IMR-90 (cell line): Measurements from ENCODE around the gene PCGF3. TPM values are rescaled to one million over a fixed set of nuclear protein-coding genes. Genes with fewer than 3 reads are reported as not detected.

Experiments
- ATAC-seq: fragments of 200-7000 bp; cut with Tn5 transposase; 2 replicates; pipeline ENCODE4 v1.9.1; 2020; ENCODE audit warnings: low read depth, mild to moderate bottlenecking, moderate library complexity
- BruUV-seq: library from RNA; stranded (reverse); fragments of 400-500 nt; replicated peaks from 2 replicates; lab custom pipeline; 2021; lab: Mats Ljungman, UMichigan
- CTCF ChIA-PET: fragments of 300-600 bp; formaldehyde crosslinking; extraction: SDS; loops from one replicate; lab custom pipeline; 2021; ENCODE audit warnings: antibody characterized with exemption; lab: Yijun Ruan, JAX
- POLR2A ChIA-PET: fragments of 300-600 bp; sonication (Branson Sonifier 250); formaldehyde crosslinking; loops from one replicate; lab custom pipeline; 2022; ENCODE audit warnings: antibody characterized with exemption; ENCODE audit not compliant: unreplicated experiment; lab: Charles Lee
- DNase-seq: peaks from one replicate; pipeline ENCODE4 v3.0.0; 2013
- H2AFZ ChIP-seq: replicated peaks from 2 replicates; pipeline ENCODE3; 2013; ENCODE audit warnings: low read length, mild to moderate bottlenecking; ENCODE audit not compliant: poor library complexity
- H2AK5ac ChIP-seq: 2 replicates; pipeline ENCODE4 v1.6.1; 2013; ENCODE audit warnings: low read depth, low read length, inconsistent platforms
- H2AK9ac ChIP-seq: replicated peaks from 2 replicates; pipeline ENCODE3; 2013; ENCODE audit warnings: mild to moderate bottlenecking, low read depth, low read length, moderate library complexity; ENCODE audit not compliant: poor library complexity
- H2BK120ac ChIP-seq: 2 replicates; pipeline ENCODE4 v1.6.1; 2013; ENCODE audit warnings: low read depth, low read length, inconsistent platforms
- H2BK15ac ChIP-seq: 3 replicates; pipeline ENCODE4 v1.6.1; 2013; ENCODE audit warnings: low read depth, low read length, inconsistent platforms
- H2BK20ac ChIP-seq: 2 replicates; pipeline ENCODE4 v1.6.1; 2013; ENCODE audit warnings: low read depth, mild to moderate bottlenecking, inconsistent platforms, low read length, moderate library complexity
- H2BK5ac ChIP-seq: 2 replicates; pipeline ENCODE4 v1.6.1; 2013; ENCODE audit warnings: mild to moderate bottlenecking, low read depth, low read length, inconsistent platforms; ENCODE audit not compliant: poor library complexity, severe bottlenecking
- H3K14ac ChIP-seq: replicated peaks from 2 replicates; pipeline ENCODE4 v1.6.1; 2013; ENCODE audit warnings: low read depth, low read length, inconsistent platforms
- H3K18ac ChIP-seq: 2 replicates; pipeline ENCODE4 v1.6.1; 2013; ENCODE audit warnings: low read depth, low read length, control low read depth
- H3K23ac ChIP-seq: 2 replicates; pipeline ENCODE4 v1.6.1; 2013; ENCODE audit warnings: low read depth, low read length, inconsistent platforms
- H3K27ac ChIP-seq: 2 replicates; pipeline ENCODE4 v1.5.1; 2013; ENCODE audit warnings: mild to moderate bottlenecking, control low read depth, low read length; ENCODE audit not compliant: insufficient read depth
- H3K27me3 ChIP-seq: 2 replicates; pipeline ENCODE4 v1.6.1; 2013; ENCODE audit warnings: low read length; ENCODE audit not compliant: control insufficient read depth, insufficient read depth
- H3K36me3 ChIP-seq: 2 replicates; pipeline ENCODE4 v1.6.1; 2013; ENCODE audit warnings: low read length, mixed read lengths; ENCODE audit not compliant: control insufficient read depth, insufficient read depth
- H3K4ac ChIP-seq: 2 replicates; pipeline ENCODE4 v1.6.1; 2013; ENCODE audit warnings: low read depth, low read length, inconsistent platforms
- H3K4me1 ChIP-seq: 2 replicates; pipeline ENCODE4 v1.6.1; 2013; ENCODE audit warnings: low read length, mixed read lengths; ENCODE audit not compliant: control insufficient read depth, insufficient read depth
- H3K4me2 ChIP-seq: 2 replicates; pipeline ENCODE4 v1.6.1; 2013; ENCODE audit warnings: low read depth, mild to moderate bottlenecking, control low read depth, low read length, moderate library complexity
- H3K4me3 ChIP-seq: 2 replicates; pipeline ENCODE4 v1.5.1; 2013; ENCODE audit warnings: low read depth, mild to moderate bottlenecking, control low read depth, low read length, moderate library complexity; ENCODE audit not compliant: insufficient read depth
- H3K56ac ChIP-seq: 2 replicates; pipeline ENCODE4 v1.6.1; 2013; ENCODE audit warnings: low read length, inconsistent platforms; ENCODE audit not compliant: insufficient read depth; ENCODE audit errors: extremely low read depth
- H3K79me1 ChIP-seq, 2 experiments: 2 replicates each; pipeline ENCODE4 v1.6.1; 2013; ENCODE audit warnings: low read length in 2 of 2, inconsistent platforms in 1 of 2, low read depth in 1 of 2
- H3K9ac ChIP-seq: 2 replicates; pipeline ENCODE4 v1.6.1; 2013; ENCODE audit warnings: low read depth, low read length, control low read depth
- H3K9me1 ChIP-seq: 2 replicates; pipeline ENCODE4 v1.6.1; 2013; ENCODE audit warnings: low read length, inconsistent platforms; ENCODE audit not compliant: insufficient read depth
- H3K9me3 ChIP-seq: 2 replicates; pipeline ENCODE4 v1.6.1; 2013; ENCODE audit warnings: low read length; ENCODE audit not compliant: control insufficient read depth, insufficient read depth
- H4K20me1 ChIP-seq: 2 replicates; pipeline ENCODE4 v1.6.1; 2013; ENCODE audit warnings: low read length, inconsistent platforms; ENCODE audit not compliant: insufficient read depth
- H4K5ac ChIP-seq: 2 replicates; pipeline ENCODE4 v1.6.1; 2013; ENCODE audit warnings: mild to moderate bottlenecking, low read depth, low read length, control low read depth
- H4K8ac ChIP-seq, 2 experiments: 2 replicates each; pipeline ENCODE4 v1.6.1; 2013; ENCODE audit warnings: low read depth in 2 of 2, low read length in 2 of 2, control low read depth in 1 of 2, inconsistent platforms in 1 of 2
- H4K91ac ChIP-seq: 2 replicates; pipeline ENCODE4 v1.6.1; 2013; ENCODE audit warnings: low read depth, low read length, inconsistent platforms; ENCODE audit not compliant: insufficient read depth
- BHLHE40 ChIP-seq: fragments of 150-350 bp; IDR thresholded peaks from 2 replicates; pipeline ENCODE4 v1.6.1; 2016; ENCODE audit warnings: mild to moderate bottlenecking, low read depth, low read length
- CEBPB ChIP-seq: IDR thresholded peaks from 2 replicates; pipeline ENCODE4 v1.6.1; 2012; ENCODE audit warnings: low read depth, low read length, improper control_type of control experiment
- CHD1 ChIP-seq: IDR thresholded peaks from 2 replicates; pipeline ENCODE4 v1.6.1; 2012; ENCODE audit warnings: low read depth, low read length, improper control_type of control experiment
- CTCF ChIP-seq: conservative IDR thresholded peaks from 2 replicates; pipeline ENCODE4 v1.5.1; 2012; ENCODE audit warnings: mild to moderate bottlenecking, low read depth, low read length, improper control_type of control experiment
- ELK1 ChIP-seq: fragments of 150-350 bp; IDR thresholded peaks from 2 replicates; pipeline ENCODE4 v1.6.1; 2016; ENCODE audit warnings: low read depth, mild to moderate bottlenecking, low read length, moderate library complexity, borderline replicate concordance
- FOS ChIP-seq: fragments of 150-350 bp; IDR thresholded peaks from 2 replicates; pipeline ENCODE4 v1.6.1; 2016; ENCODE audit warnings: low read depth, low read length
- MAFK ChIP-seq: IDR thresholded peaks from 2 replicates; pipeline ENCODE4 v1.6.1; 2012; ENCODE audit warnings: low read depth, low read length, improper control_type of control experiment
- MAZ ChIP-seq: IDR thresholded peaks from 2 replicates; pipeline ENCODE4 v1.6.1; 2012; ENCODE audit warnings: low read depth, mild to moderate bottlenecking, low read length, improper control_type of control experiment, moderate library complexity, borderline replicate concordance
- MXI1 ChIP-seq: IDR thresholded peaks from 2 replicates; pipeline ENCODE4 v1.6.1; 2012; ENCODE audit warnings: low read depth, mild to moderate bottlenecking, low read length, moderate library complexity, borderline replicate concordance
- NFE2L2 ChIP-seq: fragments of 150-350 bp; IDR thresholded peaks from 2 replicates; pipeline ENCODE4 v1.6.1; 2016; ENCODE audit warnings: low read depth, mild to moderate bottlenecking, low read length
- POLR2A ChIP-seq: IDR thresholded peaks from 2 replicates; pipeline ENCODE4 v1.6.1; 2012; ENCODE audit warnings: mild to moderate bottlenecking, low read depth, low read length
- RAD21 ChIP-seq: IDR thresholded peaks from 2 replicates; pipeline ENCODE4 v1.6.1; 2012; ENCODE audit warnings: low read length, improper control_type of control experiment
- RCOR1 ChIP-seq: IDR thresholded peaks from 2 replicates; pipeline ENCODE4 v1.6.1; 2012; ENCODE audit warnings: mild to moderate bottlenecking, low read length, improper control_type of control experiment; ENCODE audit not compliant: insufficient replicate concordance
- RFX5 ChIP-seq: IDR thresholded peaks from 2 replicates; pipeline ENCODE4 v1.8.0; 2012; ENCODE audit warnings: low read depth, mild to moderate bottlenecking, low read length, moderate library complexity
- SMC3 ChIP-seq: fragments of 150-350 bp; IDR thresholded peaks from 2 replicates; pipeline ENCODE4 v1.6.1; 2016; ENCODE audit warnings: low read depth, mild to moderate bottlenecking, antibody characterized with exemption, low read length, moderate library complexity
- USF2 ChIP-seq: fragments of 150-350 bp; IDR thresholded peaks from 2 replicates; pipeline ENCODE4 v1.6.1; 2017; ENCODE audit warnings: mild to moderate bottlenecking, antibody characterized with exemption, low read length, low read depth
- WGBS, 2 experiments: methylation state at CpG; one replicate each; pipeline versions ENCODE4 v1.1.5 to v1.1.7; 2013; ENCODE audit warnings: missing lambda C conversion rate in 2 of 2; ENCODE audit not compliant: insufficient read length in 1 of 2; ENCODE audit errors: extremely low coverage in 2 of 2; 5-methylcytosine and 5-hydroxymethylcytosine counted together
- dilution Hi-C: fragments of 300-500 bp; cut with HindIII; formaldehyde crosslinking; loops from one replicate; pipeline ENCODE4 v1.14.3; 2018; ENCODE audit warnings: low sequenced_read_pairs; ENCODE audit not compliant: unreplicated experiment
- in situ Hi-C: fragments of 300-500 bp; cut with MboI; formaldehyde crosslinking; loops from 3 replicates; pipeline ENCODE4 v1.14.3; 2019; ENCODE audit warnings: low sequenced_read_pairs, inconsistent platforms, mixed read lengths
- intact Hi-C: fragments of 100-400 bp; cut with micrococcal nuclease; formaldehyde crosslinking; loops from 2 replicates; pipeline ENCODE4 v1.10.0; 2022
- polyA plus RNA-seq, 3 experiments: library from polyadenylated mRNA; depleted of rRNA; stranded (reverse); fragments of >200 nt; gene quantifications; 2 replicates each; pipeline ENCODE4 v1.2.3, GENCODE V29; 2012; ENCODE audit warnings: low replicate concordance in 1 of 3
- total RNA-seq: library from RNA; depleted of rRNA; stranded (reverse); fragments of >200 nt; gene quantifications from 2 replicates; pipeline ENCODE4 v1.2.3, GENCODE V29; 2012

The PCGF3 gene
- total and polyA plus RNA-seq, 2 of the 4 experiments (the other 2 are of a cell fraction), result 40.0 to 55.3 TPM

- H3K23ac ChIP-seq, result no peak overlapping the region
- H2BK20ac ChIP-seq, result no peak overlapping the region
- no peak overlapping the region for H2BK15ac ChIP-seq
- no peaks in the 10 kb centered on the region for H3K27me3 ChIP-seq
- H3K27ac ChIP-seq, result no peak overlapping the region
- intact Hi-C loops (no loop called here), dilution Hi-C loops (no loop called here), in situ Hi-C loops (no loop called here)
- H4K91ac ChIP-seq, result no peak overlapping the region
- H2AK5ac ChIP-seq, result no peak overlapping the region
- TF ChIP-seq MXI1 (no peak), BHLHE40 (no peak), RCOR1 (no peak), CTCF (no peak), USF2 (no peak), RFX5 (no peak), ELK1 (no peak), CEBPB (no peak), MAZ (no peak), MAFK (no peak), CHD1 (no peak), NFE2L2 (no peak), RAD21 (no peak), POLR2A (no peak), SMC3 (no peak), FOS (no peak)
- no peak overlapping the region for H3K14ac ChIP-seq
- peaks cover 12% of the 10 kb centered on the region; the same call in 1 of the 2 replicates for H3K9me1 ChIP-seq
- H3K9ac ChIP-seq, result no peak overlapping the region
- no peak overlapping the region for H4K8ac ChIP-seq
- H3K79me1 ChIP-seq, result peaks cover 9 to 43% of the 10 kb centered on the region in 2 experiments; a peak in 2 of 4 replicates
- no peak overlapping the region for H4K5ac ChIP-seq
- peaks cover 15% of the 10 kb centered on the region for H3K36me3 ChIP-seq
- H3K56ac ChIP-seq, result no peak overlapping the region
- no peak overlapping the region for H2BK120ac ChIP-seq
- H3K9me3 ChIP-seq, result no peaks in the 10 kb centered on the region
- BruUV-seq, result no TSS peak
- DNase-seq (no peak), ATAC-seq (no peak)
- H3K18ac ChIP-seq, result no peak overlapping the region
- peaks cover 66% of the 10 kb centered on the region for H4K20me1 ChIP-seq
- H3K4me3 ChIP-seq, result no peak overlapping the region
- ChIA-PET CTCF (no interaction called here), POLR2A (no interaction called here)
- no CpG with 5 or more reads among the region's 3 CpGs for whole genome bisulfite sequencing, 2 experiments
- H2BK5ac ChIP-seq, result no peak overlapping the region
- peaks cover 8% of the 10 kb centered on the region; the same call in 1 of the 2 replicates for H3K4me1 ChIP-seq
- H3K4ac ChIP-seq, result no peak overlapping the region
- H2AK9ac ChIP-seq, result no peak overlapping the region
- H3K4me2 ChIP-seq, result no peak overlapping the region
- H2AFZ ChIP-seq, result no peak overlapping the region
These were observed 6.5 kb downstream of the PCGF3 start for GRCh38 chr4:712093-712492.
